HG02970 (cell line): ENCODE data around the gene DNAJC6.
"Not testable (repeated sequence)": the region's sequence is repeated elsewhere in the genome, so short reads cannot be mapped to it uniquely, and the experiment has no call there.

Experiments used
- ATAC-seq: cut with Tn5 transposase; IDR thresholded peaks from one replicate; pipeline ENCODE4 v1.9.1; 2021; ENCODE audit warnings: mild to moderate bottlenecking, moderate library complexity, moderate number of reproducible peaks; ENCODE audit not compliant: unreplicated experiment, low FRiP score

Gene DNAJC6

GRCh38 chr1:65424573-65424889 lies 115.2 kb downstream of the DNAJC6 start:
- ATAC-seq, result no peak

GRCh38 chr1:65425006-65425405 lies 115.7 kb downstream of the DNAJC6 start:
- no peak for ATAC-seq

DNA sequence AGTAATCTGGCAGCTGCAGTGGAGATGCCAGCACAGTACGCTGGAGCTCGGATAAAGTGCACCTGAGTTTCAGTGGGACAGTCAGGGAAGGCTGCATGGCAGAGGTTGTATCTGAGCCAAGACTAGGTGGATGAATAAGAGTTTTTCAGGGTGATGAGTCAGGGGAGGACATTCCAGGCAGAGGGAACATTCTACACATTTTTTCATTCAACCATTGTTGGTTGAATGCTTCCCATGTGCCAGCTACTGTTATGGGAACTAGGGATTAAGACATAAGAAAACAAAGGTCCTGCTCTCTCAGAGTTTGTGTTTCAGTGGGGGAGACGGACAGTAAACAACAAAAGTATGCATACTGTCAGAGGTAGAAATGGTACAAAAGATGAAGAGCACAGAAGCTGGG lies 116.4 kb downstream of the DNAJC6 start:
- no peak for ATAC-seq

GRCh38 chr1:65429078-65429477 lies 119.7 kb downstream of the DNAJC6 start:
- no peak for ATAC-seq

DNA sequence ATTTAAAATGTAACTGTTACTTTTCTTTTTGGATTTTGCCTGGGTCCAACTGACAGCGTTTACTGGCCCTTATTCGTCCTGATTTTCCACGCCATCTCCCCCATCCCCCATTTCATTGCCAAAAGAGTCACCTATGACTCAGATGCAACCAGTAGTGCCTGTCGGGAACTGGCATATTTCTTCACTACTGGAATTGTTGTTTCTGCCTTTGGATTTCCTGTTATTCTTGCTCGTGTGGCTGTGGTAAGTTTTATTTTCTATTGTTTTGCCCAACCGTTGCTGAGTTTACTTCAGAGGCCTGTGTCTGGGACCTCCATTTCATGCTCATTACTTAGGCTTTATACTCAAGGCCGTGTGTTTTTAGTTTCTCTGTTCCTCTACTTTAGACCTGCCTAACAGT lies 120.5 kb downstream of the DNAJC6 start:
- no peak for ATAC-seq

DNA sequence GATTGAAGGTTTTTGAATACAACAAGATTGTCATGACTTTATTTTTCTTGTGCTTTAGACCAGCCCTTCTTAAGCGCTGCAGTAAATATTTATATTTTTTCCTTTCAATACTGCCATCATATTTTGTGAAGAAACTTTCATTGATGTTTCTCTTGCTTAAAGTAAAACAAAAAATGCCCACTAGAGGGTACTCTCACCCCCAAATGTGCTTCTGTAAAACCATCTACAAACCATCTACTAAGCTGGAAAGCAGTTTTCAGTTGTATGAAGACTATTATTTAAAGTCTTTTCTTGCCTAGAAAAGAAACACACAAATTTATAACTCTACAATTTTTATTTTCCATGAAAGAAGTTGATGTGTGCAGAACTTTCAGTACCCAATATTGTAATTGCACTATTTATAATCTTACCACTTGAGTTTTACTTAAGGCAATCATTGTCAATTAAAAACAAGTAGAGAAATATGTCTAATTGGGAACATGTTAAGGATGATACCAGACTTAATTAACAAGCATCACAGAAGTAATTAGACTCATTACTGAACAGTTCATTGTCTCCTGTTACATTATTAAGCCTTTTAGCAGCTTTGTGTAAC lies 121.9 kb downstream of the DNAJC6 start:
- no peak for ATAC-seq

- ATAC-seq, result no peak
Measured at GRCh38 chr1:65432918-65433317, 123.6 kb downstream of the DNAJC6 start.

- no peak for ATAC-seq
Measured at GRCh38 chr1:65434255-65434654, 124.9 kb downstream of the DNAJC6 start.

GRCh38 chr1:65434760-65435159 lies 125.4 kb downstream of the DNAJC6 start:
- no peak for ATAC-seq

GRCh38 chr1:65435987-65436386 lies 126.6 kb downstream of the DNAJC6 start:
- ATAC-seq, result no peak

DNA sequence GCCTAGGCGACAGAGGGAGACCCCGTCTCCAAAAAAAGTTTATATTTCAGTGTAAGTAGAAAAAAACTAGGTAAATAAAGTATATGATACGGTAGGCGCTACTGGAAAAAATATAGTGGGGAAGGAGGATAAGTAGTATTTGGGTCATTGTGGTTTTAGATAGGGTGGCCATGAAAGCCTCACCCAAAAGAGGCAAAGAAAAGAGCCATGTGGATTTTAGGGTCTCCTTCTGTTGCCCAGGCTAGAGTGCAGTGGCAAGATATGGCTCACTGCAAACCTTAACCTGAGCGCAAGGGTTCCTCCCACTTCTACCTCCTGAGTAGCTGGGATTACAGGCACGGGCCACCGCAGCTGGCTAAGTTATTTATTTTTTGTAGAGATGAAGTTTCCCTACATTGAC lies 128.3 kb downstream of the DNAJC6 start:
- ATAC-seq, result no peak

DNA sequence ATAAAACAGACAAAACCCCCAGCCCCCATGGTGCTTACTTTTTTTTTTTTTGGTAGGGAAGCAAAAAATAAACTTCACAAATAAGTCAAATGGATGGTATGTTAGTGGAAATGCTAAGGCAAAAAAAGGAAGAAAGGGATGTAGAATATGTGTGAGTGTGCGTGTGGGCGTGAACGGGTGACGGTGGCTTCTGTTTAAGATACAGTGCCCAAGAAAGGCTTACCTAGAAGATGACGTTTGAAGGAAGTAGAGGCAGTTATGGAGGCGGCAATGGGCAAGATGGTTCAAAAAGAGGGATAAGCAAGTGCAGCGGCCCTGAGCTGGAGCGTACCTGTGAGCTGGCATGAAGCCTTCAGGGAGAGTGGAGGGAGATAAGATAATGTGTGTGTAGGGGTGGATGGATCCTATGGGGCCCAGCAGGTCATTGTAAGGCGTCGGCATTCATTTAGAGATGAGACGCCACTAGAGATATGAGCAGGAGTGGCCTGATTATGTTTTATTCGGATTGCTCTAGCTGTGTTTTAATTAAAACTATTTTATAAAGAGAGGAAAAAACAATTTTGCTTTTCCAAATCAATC lies 131.1 kb downstream of the DNAJC6 start:
- ATAC-seq, result no peak

DNA sequence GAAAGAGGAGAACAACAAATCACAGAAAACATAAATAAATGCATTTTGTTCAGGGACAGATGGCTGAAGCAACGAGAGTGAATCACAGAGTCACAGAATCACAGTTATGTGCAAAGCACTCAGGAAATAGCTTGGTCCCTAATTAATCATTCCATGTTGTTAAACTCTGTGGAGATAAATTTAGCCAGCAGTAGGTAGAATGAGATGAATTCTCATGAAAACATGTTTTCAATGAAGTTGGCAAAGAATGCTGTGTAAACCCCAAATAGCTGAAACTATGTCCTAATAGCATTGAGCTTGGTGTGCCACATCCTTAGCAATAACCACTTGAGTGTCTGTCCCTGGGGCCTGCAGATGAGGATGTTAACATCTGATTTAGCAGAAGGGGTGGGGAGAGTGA lies 131.6 kb downstream of the DNAJC6 start:
- no peak for ATAC-seq

DNA sequence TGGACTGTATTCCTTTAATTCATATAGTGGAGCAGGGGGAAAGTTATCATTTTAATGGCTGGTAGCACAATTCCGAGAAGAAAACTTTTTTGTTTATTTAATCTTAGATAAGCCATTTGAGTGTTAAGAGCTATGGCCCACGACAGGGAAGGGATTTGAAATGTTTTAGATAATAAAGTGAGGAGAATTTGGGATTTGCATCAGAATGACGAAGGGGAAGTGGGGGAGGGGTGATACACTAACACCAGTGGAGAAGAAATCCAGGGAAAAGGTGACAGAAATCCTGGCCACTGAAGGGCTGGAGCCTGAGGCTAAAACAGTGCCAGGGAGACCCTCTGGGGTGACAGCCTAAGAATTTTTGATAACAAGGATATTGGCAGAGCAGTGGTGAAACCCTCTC lies 132.1 kb downstream of the DNAJC6 start:
- ATAC-seq, result no peak

GRCh38 chr1:65442442-65442841 lies 133.1 kb downstream of the DNAJC6 start:
- ATAC-seq, result no peak

DNA sequence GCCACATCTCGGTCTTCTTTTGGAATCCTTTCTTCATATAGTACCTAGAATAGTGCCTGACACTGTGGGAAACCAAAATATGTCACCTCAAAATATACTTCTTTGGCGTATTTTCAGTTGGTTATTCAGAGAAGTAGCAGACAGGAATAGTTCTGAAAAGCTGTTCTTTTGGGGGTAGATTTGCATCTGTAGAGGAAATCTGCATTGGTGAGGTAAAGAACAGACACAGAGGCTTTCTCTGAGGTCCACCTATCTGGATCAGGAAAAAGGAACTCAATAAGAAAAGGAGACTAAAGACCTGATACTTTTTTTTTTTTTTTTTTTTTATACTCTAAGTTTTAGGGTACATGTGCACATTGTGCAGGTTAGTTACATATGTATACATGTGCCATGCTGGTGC lies 134.3 kb downstream of the DNAJC6 start:
- no peak for ATAC-seq

GRCh38 chr1:65444128-65444640 lies 134.8 kb downstream of the DNAJC6 start:
- no peak for ATAC-seq

DNA sequence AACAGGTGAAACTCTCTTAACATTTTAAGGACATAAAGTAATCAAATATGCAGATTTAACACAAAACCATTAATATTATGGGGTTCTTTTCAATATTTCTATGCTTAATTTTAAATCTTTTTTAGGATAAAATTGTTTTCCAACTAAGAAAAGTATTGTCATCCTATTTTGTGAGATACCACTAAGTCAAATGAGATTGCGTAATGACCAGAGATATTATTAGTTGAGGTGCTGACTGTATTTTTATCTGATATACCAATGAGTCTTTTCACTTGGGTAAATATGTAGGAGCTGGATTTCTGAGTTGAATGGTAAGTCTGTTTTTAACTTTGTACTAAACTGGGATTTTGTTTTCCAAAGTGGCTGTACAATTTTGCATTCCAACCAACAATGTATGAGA lies 136.5 kb downstream of the DNAJC6 start:
- ATAC-seq, result no peak

DNA sequence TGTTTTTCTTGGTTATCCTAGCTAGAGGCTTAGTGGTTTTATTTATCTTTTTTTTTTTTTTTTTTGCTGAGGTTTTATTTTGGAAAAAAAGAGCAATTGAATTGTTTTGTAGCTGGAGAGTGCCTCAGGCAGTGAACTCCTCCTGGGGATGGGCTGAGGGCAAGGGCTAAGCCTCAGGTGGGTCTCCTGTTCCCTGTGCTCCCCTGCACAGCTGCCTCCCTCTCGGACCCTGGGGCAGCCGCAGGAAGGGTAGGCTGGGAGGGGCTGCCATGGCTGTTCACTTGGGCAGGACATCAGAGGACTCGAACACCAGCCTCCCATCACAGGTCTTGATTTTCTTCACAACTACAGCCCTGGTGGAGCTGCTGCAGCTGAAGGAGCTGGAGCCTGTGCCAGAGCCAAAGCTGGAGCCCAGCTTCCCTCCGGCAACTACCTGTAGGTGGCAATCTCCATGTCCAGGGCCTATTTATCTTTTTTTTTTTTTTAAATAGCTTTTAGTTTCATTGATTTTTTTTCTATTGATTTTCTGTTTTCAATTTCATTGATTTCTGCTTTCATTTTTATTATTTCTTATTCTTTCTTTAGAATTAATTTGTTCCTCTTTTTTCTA lies 140.0 kb downstream of the DNAJC6 start:
- no peak for ATAC-seq

GRCh38 chr1:65455678-65456077 lies 146.3 kb downstream of the DNAJC6 start:
- not testable (repeated sequence) for ATAC-seq

DNA sequence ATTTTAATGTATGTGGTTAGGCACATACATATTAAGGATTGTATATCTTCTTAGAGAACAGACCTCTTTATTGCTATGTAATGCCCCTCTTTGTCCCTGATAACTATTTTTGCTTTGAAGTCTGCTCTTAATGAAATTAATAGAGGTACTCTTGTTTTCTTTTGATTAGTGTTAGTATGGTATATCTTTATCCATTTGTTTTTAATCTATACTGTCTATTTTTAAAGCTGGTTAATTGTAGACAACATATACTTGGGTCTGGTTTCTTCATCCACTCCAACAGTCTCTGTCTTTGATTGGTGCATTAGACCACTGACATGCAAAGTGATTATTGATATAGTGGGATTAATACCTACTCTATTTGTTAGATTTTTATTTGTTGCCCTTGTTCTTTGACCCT lies 147.1 kb downstream of the DNAJC6 start:
- no peak for ATAC-seq

DNA sequence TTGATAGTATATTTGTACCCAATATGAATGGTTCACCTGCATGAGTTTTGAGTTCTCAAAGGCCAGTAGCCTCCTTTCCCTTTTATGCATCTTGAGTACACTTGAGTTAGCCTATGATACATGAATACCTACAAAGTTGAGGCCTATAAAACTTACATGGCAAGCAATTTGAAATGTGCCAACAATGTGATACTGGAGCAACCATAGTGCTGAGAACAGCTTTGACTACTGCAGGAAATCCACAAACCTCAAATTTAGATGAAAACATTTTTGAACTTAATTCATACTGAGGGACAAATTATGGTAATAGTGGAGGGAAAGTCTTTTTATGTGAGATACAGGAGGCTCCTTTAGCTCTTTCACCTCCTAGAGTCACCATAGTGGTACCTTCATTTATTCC lies 148.5 kb downstream of the DNAJC6 start:
- ATAC-seq, result no peak
